Measurements from ENCODE around the gene KCTD11. TPM values are rescaled to one million over a fixed set of nuclear protein-coding genes. Genes with fewer than 3 reads are reported as not detected.
A peak's percentile ranks its signal among the peaks of the same experiment; 100 is the strongest.

The KCTD11 gene
- total and polyA plus RNA-seq, 10 of the 15 experiments (the other 5 are each of a cell fraction or from before 2014, with no cell fraction given) = 0.05 to 7.3 (median 2.9) TPM

- TF ChIP-seq, protein P1, sequence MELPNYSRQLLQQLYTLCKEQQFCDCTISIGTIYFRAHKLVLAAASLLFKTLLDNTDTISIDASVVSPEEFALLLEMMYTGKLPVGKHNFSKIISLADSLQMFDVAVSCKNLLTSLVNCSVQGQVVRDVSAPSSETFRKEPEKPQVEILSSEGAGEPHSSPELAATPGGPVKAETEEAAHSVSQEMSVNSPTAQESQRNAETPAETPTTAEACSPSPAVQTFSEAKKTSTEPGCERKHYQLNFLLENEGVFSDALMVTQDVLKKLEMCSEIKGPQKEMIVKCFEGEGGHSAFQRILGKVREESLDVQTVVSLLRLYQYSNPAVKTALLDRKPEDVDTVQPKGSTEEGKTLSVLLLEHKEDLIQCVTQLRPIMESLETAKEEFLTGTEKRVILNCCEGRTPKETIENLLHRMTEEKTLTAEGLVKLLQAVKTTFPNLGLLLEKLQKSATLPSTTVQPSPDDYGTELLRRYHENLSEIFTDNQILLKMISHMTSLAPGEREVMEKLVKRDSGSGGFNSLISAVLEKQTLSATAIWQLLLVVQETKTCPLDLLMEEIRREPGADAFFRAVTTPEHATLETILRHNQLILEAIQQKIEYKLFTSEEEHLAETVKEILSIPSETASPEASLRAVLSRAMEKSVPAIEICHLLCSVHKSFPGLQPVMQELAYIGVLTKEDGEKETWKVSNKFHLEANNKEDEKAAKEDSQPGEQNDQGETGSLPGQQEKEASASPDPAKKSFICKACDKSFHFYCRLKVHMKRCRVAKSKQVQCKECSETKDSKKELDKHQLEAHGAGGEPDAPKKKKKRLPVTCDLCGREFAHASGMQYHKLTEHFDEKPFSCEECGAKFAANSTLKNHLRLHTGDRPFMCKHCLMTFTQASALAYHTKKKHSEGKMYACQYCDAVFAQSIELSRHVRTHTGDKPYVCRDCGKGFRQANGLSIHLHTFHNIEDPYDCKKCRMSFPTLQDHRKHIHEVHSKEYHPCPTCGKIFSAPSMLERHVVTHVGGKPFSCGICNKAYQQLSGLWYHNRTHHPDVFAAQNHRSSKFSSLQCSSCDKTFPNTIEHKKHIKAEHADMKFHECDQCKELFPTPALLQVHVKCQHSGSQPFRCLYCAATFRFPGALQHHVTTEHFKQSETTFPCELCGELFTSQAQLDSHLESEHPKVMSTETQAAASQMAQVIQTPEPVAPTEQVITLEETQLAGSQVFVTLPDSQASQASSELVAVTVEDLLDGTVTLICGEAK (IDR thresholded peaks at IDR 0.05; ENCODE audit: borderline replicate concordance) = no peak
- TF ChIP-seq IKZF1 (conservative IDR thresholded peaks at IDR 0.05) (0 out of 2 replicates have a peak, but pooled peaks have one; percentile 25), ZBTB4 (CRISPR knock-in tag; IDR thresholded peaks at IDR 0.05) (no peak), CBFB (IDR thresholded peaks at IDR 0.05; ENCODE audit: low read depth) (no peak), ZSCAN29 (IDR thresholded peaks at IDR 0.05) (no peak), FOXK2 (IDR thresholded peaks at IDR 0.05) (no peak), EGR1 (IDR thresholded peaks at IDR 0.05; ENCODE audit: borderline replicate concordance in 1 of 2, low read depth in 2 of 2, low read length in 2 of 2) (0 out of 3 replicates have a peak, but pooled peaks of 1 of the 2 experiments have one; percentile 33), YBX1 (IDR thresholded peaks at IDR 0.05) (no peak), ETV6 (conservative IDR thresholded peaks at IDR 0.05 in 1 of 2, IDR thresholded peaks at IDR 0.05 in 1 of 2; ENCODE audit: borderline replicate concordance in 1 of 2, low read depth in 1 of 2) (no peak)
- TF ChIP-seq, protein P2, sequence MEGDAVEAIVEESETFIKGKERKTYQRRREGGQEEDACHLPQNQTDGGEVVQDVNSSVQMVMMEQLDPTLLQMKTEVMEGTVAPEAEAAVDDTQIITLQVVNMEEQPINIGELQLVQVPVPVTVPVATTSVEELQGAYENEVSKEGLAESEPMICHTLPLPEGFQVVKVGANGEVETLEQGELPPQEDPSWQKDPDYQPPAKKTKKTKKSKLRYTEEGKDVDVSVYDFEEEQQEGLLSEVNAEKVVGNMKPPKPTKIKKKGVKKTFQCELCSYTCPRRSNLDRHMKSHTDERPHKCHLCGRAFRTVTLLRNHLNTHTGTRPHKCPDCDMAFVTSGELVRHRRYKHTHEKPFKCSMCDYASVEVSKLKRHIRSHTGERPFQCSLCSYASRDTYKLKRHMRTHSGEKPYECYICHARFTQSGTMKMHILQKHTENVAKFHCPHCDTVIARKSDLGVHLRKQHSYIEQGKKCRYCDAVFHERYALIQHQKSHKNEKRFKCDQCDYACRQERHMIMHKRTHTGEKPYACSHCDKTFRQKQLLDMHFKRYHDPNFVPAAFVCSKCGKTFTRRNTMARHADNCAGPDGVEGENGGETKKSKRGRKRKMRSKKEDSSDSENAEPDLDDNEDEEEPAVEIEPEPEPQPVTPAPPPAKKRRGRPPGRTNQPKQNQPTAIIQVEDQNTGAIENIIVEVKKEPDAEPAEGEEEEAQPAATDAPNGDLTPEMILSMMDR (IDR thresholded peaks at IDR 0.05 in 2 of 3, conservative IDR thresholded peaks at IDR 0.05 in 1 of 3; ENCODE audit: control insufficient read depth in 2 of 3, extremely low read depth in 1 of 3, insufficient read depth in 1 of 3, low read depth in 3 of 3, low read length in 3 of 3) = no peak
- TF ChIP-seq, protein P3, sequence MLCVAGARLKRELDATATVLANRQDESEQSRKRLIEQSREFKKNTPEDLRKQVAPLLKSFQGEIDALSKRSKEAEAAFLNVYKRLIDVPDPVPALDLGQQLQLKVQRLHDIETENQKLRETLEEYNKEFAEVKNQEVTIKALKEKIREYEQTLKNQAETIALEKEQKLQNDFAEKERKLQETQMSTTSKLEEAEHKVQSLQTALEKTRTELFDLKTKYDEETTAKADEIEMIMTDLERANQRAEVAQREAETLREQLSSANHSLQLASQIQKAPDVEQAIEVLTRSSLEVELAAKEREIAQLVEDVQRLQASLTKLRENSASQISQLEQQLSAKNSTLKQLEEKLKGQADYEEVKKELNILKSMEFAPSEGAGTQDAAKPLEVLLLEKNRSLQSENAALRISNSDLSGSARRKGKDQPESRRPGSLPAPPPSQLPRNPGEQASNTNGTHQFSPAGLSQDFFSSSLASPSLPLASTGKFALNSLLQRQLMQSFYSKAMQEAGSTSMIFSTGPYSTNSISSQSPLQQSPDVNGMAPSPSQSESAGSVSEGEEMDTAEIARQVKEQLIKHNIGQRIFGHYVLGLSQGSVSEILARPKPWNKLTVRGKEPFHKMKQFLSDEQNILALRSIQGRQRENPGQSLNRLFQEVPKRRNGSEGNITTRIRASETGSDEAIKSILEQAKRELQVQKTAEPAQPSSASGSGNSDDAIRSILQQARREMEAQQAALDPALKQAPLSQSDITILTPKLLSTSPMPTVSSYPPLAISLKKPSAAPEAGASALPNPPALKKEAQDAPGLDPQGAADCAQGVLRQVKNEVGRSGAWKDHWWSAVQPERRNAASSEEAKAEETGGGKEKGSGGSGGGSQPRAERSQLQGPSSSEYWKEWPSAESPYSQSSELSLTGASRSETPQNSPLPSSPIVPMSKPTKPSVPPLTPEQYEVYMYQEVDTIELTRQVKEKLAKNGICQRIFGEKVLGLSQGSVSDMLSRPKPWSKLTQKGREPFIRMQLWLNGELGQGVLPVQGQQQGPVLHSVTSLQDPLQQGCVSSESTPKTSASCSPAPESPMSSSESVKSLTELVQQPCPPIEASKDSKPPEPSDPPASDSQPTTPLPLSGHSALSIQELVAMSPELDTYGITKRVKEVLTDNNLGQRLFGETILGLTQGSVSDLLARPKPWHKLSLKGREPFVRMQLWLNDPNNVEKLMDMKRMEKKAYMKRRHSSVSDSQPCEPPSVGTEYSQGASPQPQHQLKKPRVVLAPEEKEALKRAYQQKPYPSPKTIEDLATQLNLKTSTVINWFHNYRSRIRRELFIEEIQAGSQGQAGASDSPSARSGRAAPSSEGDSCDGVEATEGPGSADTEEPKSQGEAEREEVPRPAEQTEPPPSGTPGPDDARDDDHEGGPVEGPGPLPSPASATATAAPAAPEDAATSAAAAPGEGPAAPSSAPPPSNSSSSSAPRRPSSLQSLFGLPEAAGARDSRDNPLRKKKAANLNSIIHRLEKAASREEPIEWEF (IDR thresholded peaks at IDR 0.05; ENCODE audit: insufficient replicate concordance, low read depth, low read length) = no peak
Measured at GRCh38 chr17:7383742-7384488, 32.0 kb downstream of the KCTD11 start (continued).

All from GM12878 (cell line).